B cell (primary cell): Measurements from ENCODE around the gene NSUN7.

ENCODE experiments used
- EZH2 ChIP-seq: IDR thresholded peaks from 2 replicates; pipeline ENCODE4 v1.6.1; 2012; ENCODE audit warnings: borderline replicate concordance, low read depth, mild to moderate bottlenecking, moderate library complexity, low read length; ENCODE audit not compliant: insufficient read depth, poor library complexity, severe bottlenecking
- TF ChIP-seq, protein P1 (sequence below): fragments of 200-600 bp; IDR thresholded peaks from one replicate; pipeline ENCODE4 v1.8.0; 2022; ENCODE audit warnings: antibody characterized with exemption, mild to moderate bottlenecking

DNA sequence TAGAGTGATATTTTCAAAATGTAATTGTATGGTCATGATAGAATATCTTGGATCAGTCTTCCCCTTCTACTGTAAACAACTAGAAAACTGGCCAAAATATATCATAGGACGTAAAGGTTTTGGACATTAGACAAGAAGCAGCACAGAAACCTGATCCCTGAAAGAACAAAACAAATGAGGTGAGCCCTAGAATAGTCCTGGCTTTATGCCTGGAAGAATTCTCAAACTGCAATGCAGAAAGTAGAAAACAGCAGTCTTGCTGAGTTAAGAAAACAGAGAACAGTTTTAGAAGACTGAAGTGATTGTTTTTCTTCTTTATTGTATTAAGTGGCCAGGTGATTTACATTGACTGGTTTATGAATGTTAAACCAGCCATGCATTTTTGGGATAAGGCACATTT lies 19.5 kb downstream of the NSUN7 start:
- TF ChIP-seq, protein P1, sequence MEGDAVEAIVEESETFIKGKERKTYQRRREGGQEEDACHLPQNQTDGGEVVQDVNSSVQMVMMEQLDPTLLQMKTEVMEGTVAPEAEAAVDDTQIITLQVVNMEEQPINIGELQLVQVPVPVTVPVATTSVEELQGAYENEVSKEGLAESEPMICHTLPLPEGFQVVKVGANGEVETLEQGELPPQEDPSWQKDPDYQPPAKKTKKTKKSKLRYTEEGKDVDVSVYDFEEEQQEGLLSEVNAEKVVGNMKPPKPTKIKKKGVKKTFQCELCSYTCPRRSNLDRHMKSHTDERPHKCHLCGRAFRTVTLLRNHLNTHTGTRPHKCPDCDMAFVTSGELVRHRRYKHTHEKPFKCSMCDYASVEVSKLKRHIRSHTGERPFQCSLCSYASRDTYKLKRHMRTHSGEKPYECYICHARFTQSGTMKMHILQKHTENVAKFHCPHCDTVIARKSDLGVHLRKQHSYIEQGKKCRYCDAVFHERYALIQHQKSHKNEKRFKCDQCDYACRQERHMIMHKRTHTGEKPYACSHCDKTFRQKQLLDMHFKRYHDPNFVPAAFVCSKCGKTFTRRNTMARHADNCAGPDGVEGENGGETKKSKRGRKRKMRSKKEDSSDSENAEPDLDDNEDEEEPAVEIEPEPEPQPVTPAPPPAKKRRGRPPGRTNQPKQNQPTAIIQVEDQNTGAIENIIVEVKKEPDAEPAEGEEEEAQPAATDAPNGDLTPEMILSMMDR = no peak
- no peak for TF ChIP-seq EZH2
